Measurements from ENCODE around the gene CACNA2D4.

CACNA2D4 gene

GRCh38 chr12:1811948-1812291 lies 106.5 kb downstream of the CACNA2D4 start:
- DNase-seq: no peak

- no peak for DNase-seq
These were observed 107.0 kb downstream of the CACNA2D4 start for GRCh38 chr12:1811281-1811947.

GRCh38 chr12:1810931-1811280 lies 107.5 kb downstream of the CACNA2D4 start:
- DNase-seq: no peak

GRCh38 chr12:1810201-1810930 lies 108.1 kb downstream of the CACNA2D4 start:
- DNase-seq: no peak

GRCh38 chr12:1809591-1810190 lies 108.8 kb downstream of the CACNA2D4 start:
- no peak for DNase-seq

GRCh38 chr12:1808798-1809480 lies 109.5 kb downstream of the CACNA2D4 start:
- no peak for DNase-seq

- no peak for DNase-seq
These were observed 110.2 kb downstream of the CACNA2D4 start for GRCh38 chr12:1808036-1808797.

GRCh38 chr12:1807087-1807860 lies 111.2 kb downstream of the CACNA2D4 start:
- no peak for DNase-seq

GRCh38 chr12:1806301-1807086 lies 112.0 kb downstream of the CACNA2D4 start:
- DNase-seq: no peak

GRCh38 chr12:1805441-1806081 lies 112.9 kb downstream of the CACNA2D4 start:
- no peak for DNase-seq

GRCh38 chr12:1804545-1805332 lies 113.7 kb downstream of the CACNA2D4 start:
- DNase-seq: peak; percentile 56 to 82

GRCh38 chr12:1803736-1804135 lies 114.7 kb downstream of the CACNA2D4 start:
- DNase-seq: no peak

- DNase-seq: no peak
These were observed 117.0 kb downstream of the CACNA2D4 start for GRCh38 chr12:1801303-1801975.

GRCh38 chr12:1800401-1801302 lies 117.8 kb downstream of the CACNA2D4 start:
- peak in 1 of 2 experiments; percentile 20 for DNase-seq

- no peak for DNase-seq
These were observed 118.5 kb downstream of the CACNA2D4 start for GRCh38 chr12:1799882-1800400.

GRCh38 chr12:1799051-1799881 lies 119.2 kb downstream of the CACNA2D4 start:
- no peak for DNase-seq

- DNase-seq: no peak
These were observed 119.8 kb downstream of the CACNA2D4 start for GRCh38 chr12:1798641-1799020.
